HG02642 (cell line): ENCODE results near the gene P2RY8.

ENCODE experiments used
- ATAC-seq: cut with Tn5 transposase; IDR thresholded peaks from one replicate; pipeline ENCODE4 v1.9.1; 2021; ENCODE audit warnings: mild to moderate bottlenecking; ENCODE audit not compliant: unreplicated experiment, poor library complexity

The P2RY8 gene

GRCh38 chrX:1466971-1467561 is 69.9 kb downstream of the P2RY8 start:
- ATAC-seq = peak; percentile 53

DNA sequence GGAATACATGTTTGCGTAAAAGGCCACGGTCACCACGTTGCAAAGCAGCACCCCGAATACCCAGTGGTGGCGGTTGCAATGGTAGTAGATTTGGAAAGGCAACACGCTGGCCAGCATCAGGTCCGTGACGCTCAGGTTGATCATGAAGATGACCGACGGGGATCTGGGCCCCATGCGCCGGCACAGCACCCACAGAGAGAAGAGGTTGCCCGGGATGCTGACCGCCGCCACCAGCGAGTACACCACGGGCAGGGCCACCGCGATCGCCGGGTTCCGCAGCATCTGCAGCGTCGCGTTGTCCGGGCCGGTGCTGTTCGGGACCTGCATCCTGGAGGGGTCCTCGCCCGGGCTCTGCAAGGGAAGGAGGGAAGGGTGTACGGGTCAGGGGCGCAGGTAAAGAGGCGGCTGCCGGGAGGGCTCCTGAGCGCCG is 70.7 kb downstream of the P2RY8 start:
- ATAC-seq = no peak

GRCh38 chrX:1465286-1466231 is 71.4 kb downstream of the P2RY8 start:
- no peak for ATAC-seq

GRCh38 chrX:1464971-1465285 is 72.1 kb downstream of the P2RY8 start:
- no peak for ATAC-seq

DNA sequence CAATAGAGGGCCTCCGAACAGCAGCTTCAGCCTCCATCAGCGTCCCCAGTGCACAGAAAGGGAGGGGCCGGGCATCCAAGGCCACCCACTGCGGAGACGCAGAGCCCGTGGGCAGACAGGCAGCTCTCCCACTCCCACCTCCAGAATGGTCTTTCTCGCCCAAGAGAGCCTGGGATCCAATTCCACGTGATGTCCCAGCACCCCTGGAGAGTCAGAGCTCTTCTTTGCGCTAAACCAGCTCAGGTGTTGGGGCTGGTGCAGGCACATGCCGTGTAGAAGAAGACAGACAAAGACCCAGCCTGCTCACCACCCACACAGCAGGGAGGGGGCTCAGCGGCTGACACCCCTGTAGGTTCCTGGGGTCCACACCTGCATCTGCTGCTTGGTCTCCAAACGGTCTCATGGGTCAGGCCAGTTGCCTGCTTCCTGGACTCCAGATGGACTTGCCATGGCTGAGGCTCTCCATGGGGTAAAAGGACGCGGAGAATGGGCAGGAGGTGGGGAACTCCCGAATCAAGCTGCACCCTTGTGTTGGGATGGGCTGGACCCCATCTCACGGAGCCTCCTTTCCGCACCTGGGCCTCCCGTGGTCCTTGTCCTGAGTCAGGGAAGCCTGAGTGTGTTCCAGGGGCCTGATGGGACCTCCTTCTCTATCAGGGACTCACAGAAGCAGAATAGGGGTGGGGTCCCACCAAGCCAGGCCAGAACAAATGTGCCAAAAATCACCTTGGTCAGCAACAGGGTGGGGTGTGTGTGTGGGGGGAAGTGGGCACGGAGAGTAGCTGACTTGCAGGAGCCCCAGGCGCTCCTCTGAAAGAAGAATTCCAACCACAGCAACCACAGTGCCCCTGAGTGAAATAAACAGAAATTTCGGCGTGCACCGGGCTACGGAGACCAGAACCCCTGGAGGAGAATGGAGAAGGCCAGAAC is 72.7 kb downstream of the P2RY8 start:
- ATAC-seq = no peak

DNA sequence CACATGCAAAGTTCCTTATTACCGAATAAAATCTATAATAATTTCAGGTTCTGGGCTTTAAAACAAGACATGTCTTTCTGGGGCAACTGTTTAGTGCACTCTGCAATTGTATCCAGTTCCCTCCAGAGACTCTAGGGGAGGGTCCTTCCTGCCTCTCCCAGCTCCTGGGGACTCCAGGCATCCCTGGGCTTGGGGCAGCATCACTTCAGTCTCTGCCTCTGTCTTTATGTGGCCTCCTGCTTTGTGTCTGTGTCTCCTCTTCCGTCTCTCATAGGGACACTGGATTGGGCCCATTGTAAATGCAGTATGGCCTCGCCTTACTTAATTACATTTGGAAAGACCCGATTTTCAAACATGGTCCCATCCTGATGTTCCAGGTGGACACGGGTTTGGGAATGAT is 73.4 kb downstream of the P2RY8 start:
- no peak for ATAC-seq

DNA sequence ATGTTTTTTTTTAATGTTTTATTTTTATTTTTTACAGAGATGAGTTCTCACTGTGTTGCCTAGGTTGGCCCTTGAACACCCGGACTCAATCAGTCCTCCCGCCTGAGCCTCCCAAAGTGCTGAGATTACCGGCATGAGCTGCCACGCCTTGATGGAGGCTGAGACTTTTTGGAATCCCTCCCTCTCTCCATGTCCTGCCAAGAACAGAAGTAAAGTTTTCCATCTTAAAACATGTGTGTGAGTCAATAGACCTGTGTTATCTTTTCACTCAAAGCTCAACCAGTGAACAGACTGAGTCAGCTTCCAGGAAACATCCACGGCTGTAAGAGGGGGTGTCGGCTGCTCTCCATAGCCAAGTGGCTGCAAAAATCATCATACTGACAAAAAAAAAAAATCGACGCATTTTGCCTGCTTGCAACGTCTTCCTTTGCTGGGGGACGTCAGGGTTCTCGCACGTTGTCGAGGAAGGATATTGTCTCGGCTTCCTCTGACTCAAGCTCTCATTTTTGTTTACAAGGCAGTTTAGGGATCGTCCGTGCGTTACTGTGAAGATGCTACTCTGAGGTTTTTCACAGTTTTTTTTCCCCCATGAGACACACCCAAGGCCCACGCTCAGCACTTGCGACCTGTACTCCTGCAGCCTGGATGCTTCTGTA is 74.3 kb downstream of the P2RY8 start:
- ATAC-seq = no peak

DNA sequence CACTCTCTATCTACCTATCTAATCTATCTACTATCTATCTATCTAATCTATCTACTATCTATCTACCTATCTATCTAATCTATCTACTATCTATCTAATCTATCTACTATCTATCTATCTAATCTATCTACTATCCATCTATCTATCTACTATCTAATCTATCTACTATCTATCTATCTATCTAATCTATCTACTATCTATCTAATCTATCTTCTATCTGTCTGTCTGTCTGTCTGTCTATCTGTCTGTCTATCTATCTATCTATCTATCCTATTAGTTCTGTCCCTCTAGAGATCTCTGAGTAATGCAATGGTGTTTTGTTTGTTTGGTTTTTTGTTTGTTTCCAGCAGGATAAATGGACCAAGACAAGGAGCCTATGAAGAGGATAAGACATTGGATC is 74.9 kb downstream of the P2RY8 start:
- no peak for ATAC-seq

GRCh38 chrX:1455948-1456280 is 81.1 kb downstream of the P2RY8 start:
- no peak for ATAC-seq

- peak; percentile 39 for ATAC-seq
Measured at GRCh38 chrX:1453951-1454785, 82.8 kb downstream of the P2RY8 start.

GRCh38 chrX:1453395-1453783 is 83.6 kb downstream of the P2RY8 start:
- peak; percentile 15 for ATAC-seq

GRCh38 chrX:1452516-1453394 is 84.2 kb downstream of the P2RY8 start, which contains the start of gene ASMTL:
Gene ASMTL, minus strand, starts transcription at chrX:1452909. Its CDS starts 69 bp downstream, at chrX:1452840.
- ATAC-seq = peak; percentile 67

GRCh38 chrX:1451661-1452515 is 85.1 kb downstream of the P2RY8 start:
- no peak for ATAC-seq

- ATAC-seq = no peak
Measured at GRCh38 chrX:1451251-1451660, 85.7 kb downstream of the P2RY8 start.

DNA sequence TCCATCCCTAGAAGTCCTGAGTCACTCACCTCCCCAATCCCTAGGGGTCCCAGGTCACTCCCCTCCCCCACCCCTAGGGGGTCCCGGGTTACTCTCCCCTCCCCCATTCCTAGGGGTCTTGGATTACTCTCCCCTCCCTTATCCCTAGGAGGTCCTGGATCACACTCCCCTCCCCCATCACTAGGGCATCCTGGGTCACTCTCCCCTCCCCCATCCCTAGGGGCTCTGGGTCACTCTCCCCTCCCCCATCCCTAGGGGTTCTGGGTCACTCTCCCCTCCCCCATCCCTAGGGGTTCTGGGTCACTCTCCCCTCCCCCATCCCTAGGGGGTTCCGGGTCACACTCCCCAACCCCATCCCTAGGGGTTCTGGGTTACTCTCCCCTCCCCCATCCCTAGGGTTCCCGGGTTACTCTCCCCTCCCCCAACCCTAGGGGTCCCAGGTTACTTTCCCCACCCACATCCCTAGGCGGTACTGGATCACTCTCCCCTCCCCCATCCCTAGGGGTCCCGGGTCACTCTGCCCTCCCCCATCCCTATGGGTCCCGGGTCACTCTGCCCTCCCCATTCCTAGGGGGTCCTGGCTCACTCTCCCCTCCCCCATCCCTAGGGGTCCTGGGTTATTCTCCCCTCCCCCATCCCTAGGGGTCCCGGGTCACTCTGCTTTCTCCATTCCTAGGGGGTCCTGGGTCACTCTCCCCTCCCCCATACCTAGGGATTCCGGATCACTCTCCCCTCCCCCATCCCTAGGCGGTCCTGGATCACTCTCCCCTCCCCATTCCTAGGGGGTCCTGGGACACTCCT is 86.4 kb downstream of the P2RY8 start:
- ATAC-seq = no peak

- no peak for ATAC-seq
Measured at GRCh38 chrX:1449823-1450149, 87.2 kb downstream of the P2RY8 start.
